GM19467 (cell line): ENCODE results near the gene C4orf54.

Experiments
- ATAC-seq: cut with Tn5 transposase; IDR thresholded peaks from one replicate; pipeline ENCODE4 v1.9.1; 2021; ENCODE audit warnings: mild to moderate bottlenecking, moderate library complexity; ENCODE audit not compliant: unreplicated experiment

C4orf54 gene

GRCh38 chr4:99652596-99653436 is 4.8 kb downstream of the C4orf54 start:
- no peak for ATAC-seq

DNA sequence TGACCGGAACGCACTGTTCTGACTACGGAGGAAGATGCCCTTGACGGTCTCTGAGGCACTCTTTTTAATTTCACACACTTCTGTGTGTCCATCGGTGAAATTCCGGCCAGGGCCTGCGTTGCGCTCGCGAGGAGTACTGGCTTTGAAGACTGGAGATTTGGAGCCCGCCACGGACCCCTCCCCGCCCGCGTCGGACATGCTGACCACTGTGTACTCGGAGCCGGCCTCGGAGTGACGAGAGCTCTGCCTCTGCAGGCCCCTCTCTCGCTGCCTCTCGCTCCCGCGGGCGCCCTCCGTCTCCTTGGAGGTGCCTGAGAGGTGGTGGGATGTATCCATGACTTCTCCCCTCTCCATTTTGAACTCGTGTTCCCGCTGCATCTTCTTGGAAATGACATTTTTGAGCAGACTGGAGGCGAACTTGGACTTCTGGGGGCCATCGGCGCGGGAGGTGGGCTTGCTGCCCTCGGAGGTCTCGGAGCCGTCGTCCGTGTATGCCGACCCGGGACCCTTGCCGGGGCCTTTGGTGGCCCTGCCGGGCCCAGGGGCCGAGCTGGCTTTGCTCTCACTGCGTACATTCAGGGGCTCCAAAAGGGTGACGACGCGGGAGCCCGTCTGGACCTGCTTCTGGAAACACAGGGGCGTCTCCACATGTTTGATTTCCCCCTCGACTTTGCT is 5.7 kb downstream of the C4orf54 start:
- ATAC-seq = no peak

DNA sequence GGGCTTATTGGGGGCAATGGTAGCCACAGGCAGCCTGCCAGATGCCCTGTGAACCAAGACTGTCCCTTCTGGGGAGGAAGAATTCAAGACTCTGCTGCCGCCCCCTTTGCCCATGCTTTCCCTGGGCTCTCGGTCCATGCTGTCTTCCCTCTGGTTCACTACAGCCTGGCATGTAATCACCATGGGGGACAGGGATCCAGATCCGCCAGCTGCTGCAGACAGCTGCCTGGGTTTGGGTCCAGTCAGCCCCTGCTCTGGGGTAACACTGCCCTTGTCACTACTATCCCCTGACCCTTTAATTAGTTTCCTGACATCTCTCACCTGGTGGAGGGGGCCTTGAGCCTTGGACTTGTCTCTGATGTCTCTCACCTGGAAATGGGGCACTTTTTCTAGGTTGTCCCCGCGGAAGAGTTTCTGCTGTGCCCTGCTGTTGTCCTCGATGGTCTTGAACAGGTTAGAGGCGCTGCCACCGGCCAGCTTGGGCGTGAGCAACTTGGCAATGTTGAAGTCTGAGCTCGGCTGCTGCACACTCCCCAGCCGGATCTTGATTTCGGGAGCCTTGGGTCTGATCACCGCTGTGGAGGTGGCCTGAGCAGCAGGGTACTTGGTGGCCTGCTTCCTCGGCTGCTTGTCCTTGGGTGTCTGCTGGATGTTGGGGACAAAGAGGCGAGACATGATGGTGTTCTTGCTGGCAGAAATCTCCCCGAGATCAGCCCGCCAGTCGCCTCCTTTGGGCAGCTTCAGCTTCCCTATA is 6.4 kb downstream of the C4orf54 start:
- no peak for ATAC-seq

DNA sequence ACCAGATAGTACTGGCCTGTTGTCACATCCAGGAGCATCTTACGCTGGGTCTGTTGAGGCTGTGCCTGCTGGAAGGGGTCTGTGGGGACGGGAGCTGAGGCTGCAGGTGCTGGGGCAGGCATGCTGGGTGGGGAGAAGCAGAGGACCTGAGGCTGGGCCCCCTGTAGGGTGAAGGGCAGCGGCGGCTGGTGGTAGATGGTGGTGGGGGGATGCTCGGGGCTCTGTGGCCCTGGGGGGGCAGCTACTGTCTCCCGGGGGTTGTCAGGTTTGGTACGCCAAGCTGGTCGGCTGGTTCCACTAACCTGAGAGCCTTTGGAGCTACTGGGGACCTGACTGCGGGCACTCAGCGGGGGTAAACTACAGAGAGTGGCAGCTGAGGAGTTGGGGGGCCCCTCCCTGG is 7.8 kb downstream of the C4orf54 start:
- no peak for ATAC-seq

GRCh38 chr4:99649208-99649607 is 8.4 kb downstream of the C4orf54 start:
- no peak for ATAC-seq

GRCh38 chr4:99648321-99648720 is 9.3 kb downstream of the C4orf54 start:
- no peak for ATAC-seq

GRCh38 chr4:99647071-99647470 is 10.6 kb downstream of the C4orf54 start:
- no peak for ATAC-seq

DNA sequence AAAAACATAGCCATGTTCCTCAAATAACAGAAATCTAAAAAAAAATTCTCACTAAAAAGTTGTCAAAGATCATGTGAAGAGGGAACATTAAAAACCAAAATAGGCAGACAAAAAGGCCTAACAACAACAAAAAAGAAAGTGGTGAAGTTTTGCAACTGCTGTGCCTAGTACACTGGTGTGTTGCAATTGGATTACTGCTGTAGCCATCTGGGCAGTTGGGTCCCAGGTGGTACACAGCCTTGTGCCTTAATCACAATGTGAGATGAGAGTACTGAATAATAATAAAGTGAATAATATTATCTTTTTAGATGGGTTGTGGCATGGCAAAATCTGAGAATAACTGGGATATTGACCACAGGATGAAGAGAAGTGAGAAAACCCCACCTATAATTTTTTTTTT is 12.0 kb downstream of the C4orf54 start:
- ATAC-seq = no peak

DNA sequence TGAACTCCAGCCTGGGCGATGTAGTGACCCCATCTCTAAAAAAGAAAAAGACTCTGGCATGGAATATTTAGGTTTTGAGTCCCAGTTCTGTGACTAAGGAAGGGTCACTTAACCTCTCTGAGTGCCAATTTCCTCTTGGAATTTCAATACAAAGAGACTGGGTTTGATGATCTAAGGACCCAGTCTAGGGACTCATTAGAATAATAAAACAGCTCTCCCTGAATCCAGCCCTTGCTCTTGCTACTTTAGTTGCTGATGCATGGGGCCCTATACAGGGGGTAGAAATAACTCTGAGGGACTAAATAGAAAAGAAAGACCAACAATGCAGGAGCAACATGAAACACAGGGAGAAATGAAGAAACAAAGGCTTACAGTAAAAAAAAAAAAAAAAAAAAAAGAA is 12.6 kb downstream of the C4orf54 start:
- ATAC-seq = no peak

- no peak for ATAC-seq
Measured at GRCh38 chr4:99644453-99644852, 13.2 kb downstream of the C4orf54 start.

DNA sequence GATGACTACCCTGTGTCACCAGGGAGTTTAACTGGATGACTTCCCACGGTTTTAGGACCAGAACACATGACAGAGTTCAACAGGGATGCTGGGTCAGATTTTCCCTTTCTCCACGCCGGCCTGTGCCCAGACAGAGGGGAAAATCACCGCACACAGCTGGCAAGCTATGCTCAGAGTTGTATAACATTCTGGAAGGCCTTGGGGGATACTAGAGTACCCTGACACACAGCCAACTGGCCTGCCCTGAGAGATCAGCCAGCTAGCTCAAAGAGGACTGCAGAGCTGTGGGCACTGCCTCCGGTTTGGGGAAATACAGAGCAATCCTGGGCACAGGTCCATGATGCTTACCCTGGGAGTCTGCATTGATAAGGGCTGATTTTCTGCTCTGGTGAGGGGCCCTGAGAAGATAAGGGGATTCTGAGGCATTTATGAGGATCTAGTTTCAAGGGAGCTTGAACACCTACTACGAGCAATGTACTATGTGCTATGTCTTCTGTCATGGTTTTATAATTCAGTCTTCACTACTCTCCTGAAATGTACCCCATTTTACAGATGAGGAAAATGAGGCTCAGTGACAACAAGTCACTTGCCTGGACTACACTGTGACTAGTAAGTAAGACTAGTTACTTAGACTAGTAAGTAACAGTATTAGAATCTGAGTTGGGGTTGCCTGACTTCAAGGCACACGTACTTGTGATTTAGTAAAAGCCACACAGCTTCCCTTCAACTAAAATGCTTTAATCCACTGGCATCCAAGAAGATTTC is 14.7 kb downstream of the C4orf54 start:
- no peak for ATAC-seq

DNA sequence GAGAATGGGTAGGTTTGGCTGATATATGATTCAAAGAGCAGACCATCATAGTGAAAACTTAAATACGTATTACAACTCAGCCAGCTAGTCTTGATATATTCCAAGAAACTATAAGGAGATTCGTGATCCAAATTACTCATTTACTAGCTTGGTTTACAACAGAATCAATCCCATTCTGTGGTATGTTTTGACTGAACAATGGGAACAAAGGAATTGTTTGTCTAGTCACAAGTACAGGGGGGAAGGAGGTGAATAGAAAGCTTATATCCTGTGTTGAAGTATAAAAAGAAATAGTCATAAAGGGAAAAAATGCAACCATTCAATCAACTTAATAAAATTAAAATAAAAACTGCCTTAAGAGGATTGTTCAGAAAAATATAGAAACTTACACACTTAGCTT is 17.0 kb downstream of the C4orf54 start:
- no peak for ATAC-seq

- ATAC-seq = no peak
Measured at GRCh38 chr4:99637174-99637573, 20.5 kb downstream of the C4orf54 start.

DNA sequence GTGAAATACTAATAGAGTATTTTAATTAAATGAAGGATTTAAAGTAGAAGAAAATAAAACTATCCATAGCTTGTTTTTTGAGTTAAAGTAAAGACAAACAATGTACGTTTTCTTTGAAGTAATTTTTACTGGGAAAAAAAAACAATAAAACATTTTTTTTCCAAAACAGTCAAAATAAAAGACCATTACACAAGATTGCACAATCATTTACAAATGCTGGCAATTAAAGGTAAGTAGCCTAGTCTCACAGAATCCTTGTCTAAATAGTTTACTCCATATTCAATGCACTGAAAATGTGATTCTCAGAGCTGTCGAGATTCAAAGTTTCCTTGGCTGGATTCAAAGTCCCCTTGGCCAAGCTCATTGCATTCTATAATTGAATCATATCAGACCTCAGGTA is 21.2 kb downstream of the C4orf54 start:
- ATAC-seq = no peak

- ATAC-seq = no peak
Measured at GRCh38 chr4:99635601-99636000, 22.0 kb downstream of the C4orf54 start.

GRCh38 chr4:99634742-99635360 is 22.8 kb downstream of the C4orf54 start:
- no peak for ATAC-seq

GRCh38 chr4:99633772-99634171 is 23.9 kb downstream of the C4orf54 start:
- ATAC-seq = no peak

DNA sequence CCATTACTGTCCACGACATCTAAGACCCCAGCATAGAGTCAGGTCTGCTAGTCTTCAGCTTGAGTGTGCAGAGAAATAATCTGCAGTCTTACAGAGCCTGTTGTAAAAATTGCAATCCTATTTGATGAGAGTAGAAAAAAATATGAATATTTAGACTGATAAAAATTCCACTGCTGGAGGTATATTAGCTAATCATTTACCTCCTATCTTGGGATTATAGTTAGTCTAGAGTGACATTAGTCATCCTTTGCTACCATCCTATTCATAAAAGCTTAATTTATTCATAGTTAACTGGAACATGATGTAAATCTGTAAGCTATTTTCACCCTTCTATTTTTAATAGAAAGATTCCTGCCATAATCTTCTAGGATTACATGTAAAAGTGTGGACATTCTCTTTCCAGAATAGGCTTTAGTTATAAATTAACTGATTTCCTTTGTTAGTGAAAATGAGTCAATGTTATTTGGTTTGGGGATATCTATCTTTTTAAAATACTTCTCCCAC is 26.7 kb downstream of the C4orf54 start:
- ATAC-seq = no peak

GRCh38 chr4:99629962-99630554 is 27.6 kb downstream of the C4orf54 start:
- no peak for ATAC-seq

DNA sequence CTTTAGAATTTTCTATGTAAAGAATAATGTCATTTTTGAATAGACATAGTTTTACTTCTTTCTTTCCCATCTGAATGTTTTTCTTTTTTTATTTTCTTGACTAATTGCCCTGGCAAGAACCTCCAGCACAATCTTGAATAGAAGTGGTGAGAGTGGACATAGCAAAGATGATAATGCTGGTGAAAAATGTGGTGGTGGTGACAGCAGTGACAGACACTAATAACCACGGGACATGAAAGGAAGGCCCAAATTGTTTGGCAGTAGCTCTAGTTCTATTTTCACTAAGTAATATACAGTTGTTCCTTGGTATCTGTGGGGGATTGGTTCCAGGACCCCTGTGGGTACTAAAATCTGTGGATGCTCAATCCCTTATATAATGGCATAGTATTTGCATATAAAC is 29.6 kb downstream of the C4orf54 start:
- ATAC-seq = no peak
